BE2C (cell line): Measurements from ENCODE around the gene MYO1G.

Experiments used
- DNase-seq: peaks from one replicate; pipeline ENCODE4 v3.0.0-alpha.2; 2020
- H3K27me3 ChIP-seq: fragments of 250-450 bp; sonication (Bioruptor Pico); 2 replicates; pipeline ENCODE4 v1.5.1; 2020; ENCODE audit warnings: mild to moderate bottlenecking
- H3K36me3 ChIP-seq: fragments of 250-450 bp; sonication (Bioruptor Pico); 2 replicates; pipeline ENCODE4 v1.5.1; 2020; ENCODE audit warnings: mild to moderate bottlenecking
- H3K4me1 ChIP-seq: fragments of 250-450 bp; sonication (Bioruptor Pico); 2 replicates; pipeline ENCODE4 v1.5.1; 2020
- H3K4me3 ChIP-seq: 2 replicates; pipeline ENCODE4 v1.5.1; 2011; ENCODE audit warnings: low read depth, low read length
- H3K9me3 ChIP-seq: fragments of 250-450 bp; sonication (Bioruptor Pico); 2 replicates; pipeline ENCODE4 v1.5.1; 2020
- CTCF ChIP-seq: IDR thresholded peaks from 2 replicates; pipeline ENCODE4 v1.5.1; 2012; ENCODE audit warnings: mild to moderate bottlenecking, low read depth, low read length

MYO1G gene

GRCh38 chr7:44958645-44959344, 20.0 kb downstream of the MYO1G start:
- H3K4me1 ChIP-seq = no peaks in the 10 kb centered on the region
- no peaks in the 10 kb centered on the region for H3K9me3 ChIP-seq
- no peaks in the 10 kb centered on the region for H3K27me3 ChIP-seq
- DNase-seq = no peak
- no peak for TF ChIP-seq CTCF
- no peaks in the 10 kb centered on the region for H3K36me3 ChIP-seq
- no peak overlapping the region for H3K4me3 ChIP-seq

- Histone ChIP-seq H3K4me3 (no peak overlapping the region), H3K36me3 (no peaks in the 10 kb centered on the region), H3K9me3 (no peaks in the 10 kb centered on the region), H3K4me1 (no peaks in the 10 kb centered on the region), H3K27me3 (no peaks in the 10 kb centered on the region)
- TF ChIP-seq CTCF = no peak
- DNase-seq = no peak
These were observed 22.6 kb downstream of the MYO1G start for GRCh38 chr7:44956157-44956766.

GRCh38 chr7:44955733-44956132, 23.1 kb downstream of the MYO1G start:
- no peak for TF ChIP-seq CTCF
- no peak for DNase-seq
- Histone ChIP-seq H3K27me3 (0 out of 2 replicates have a peak, but pooled peaks cover 3% of the 10 kb centered on the region), H3K9me3 (no peaks in the 10 kb centered on the region), H3K36me3 (no peaks in the 10 kb centered on the region), H3K4me3 (no peak overlapping the region), H3K4me1 (no peaks in the 10 kb centered on the region)

GRCh38 chr7:44953156-44953555, 25.7 kb downstream of the MYO1G start:
- H3K9me3 ChIP-seq = no peaks in the 10 kb centered on the region
- H3K4me3 ChIP-seq = no peak overlapping the region
- no peaks in the 10 kb centered on the region for H3K36me3 ChIP-seq
- no peaks in the 10 kb centered on the region for H3K4me1 ChIP-seq
- no peak for TF ChIP-seq CTCF
- no peak for DNase-seq
- 0 out of 2 replicates have a peak, but pooled peaks cover 5% of the 10 kb centered on the region for H3K27me3 ChIP-seq

- H3K36me3 ChIP-seq = no peaks in the 10 kb centered on the region
- no peaks in the 10 kb centered on the region for H3K4me1 ChIP-seq
- no peak for TF ChIP-seq CTCF
These were observed 29.5 kb downstream of the MYO1G start for GRCh38 chr7:44949303-44949702.

GRCh38 chr7:44945479-44945878, 33.3 kb downstream of the MYO1G start:
- TF ChIP-seq CTCF = no peak
- no peak for DNase-seq
- no peaks in the 10 kb centered on the region for H3K36me3 ChIP-seq
- no peak overlapping the region for H3K4me3 ChIP-seq
- no peaks in the 10 kb centered on the region for H3K9me3 ChIP-seq
- H3K27me3 ChIP-seq = peaks cover 19% of the 10 kb centered on the region
- no peaks in the 10 kb centered on the region for H3K4me1 ChIP-seq

More at GRCh38 chr7:44949303-44949702, 29.5 kb downstream of the MYO1G start:
- no peak for DNase-seq
- Histone ChIP-seq H3K27me3 (peaks cover 12% of the 10 kb centered on the region; the same call in 1 of the 2 replicates), H3K4me3 (no peak overlapping the region), H3K9me3 (no peaks in the 10 kb centered on the region)
